Measurements from ENCODE around the gene ENOX2. TPM values are rescaled to one million over a fixed set of nuclear protein-coding genes. Genes with fewer than 3 reads are reported as not detected.

The ENOX2 gene
- polyA plus RNA-seq, 1 donor from 2014 or later: 19.1 TPM

- Mint-ChIP-seq H3K27me3 (no peaks in the 10 kb centered on the region), H3K36me3 (peaks cover 2% of the 10 kb centered on the region), H3K4me1 (no peaks in the 10 kb centered on the region), H3K27ac (no peak overlapping the region), H3K9me3 (no peaks in the 10 kb centered on the region), H3K4me3 (no peak overlapping the region)
Observed at GRCh38 chrX:130637591-130637990, 265.4 kb downstream of the ENOX2 start.

- no peak overlapping the region for H3K4me3 Mint-ChIP-seq
- H3K4me1 Mint-ChIP-seq: no peaks in the 10 kb centered on the region
- no peaks in the 10 kb centered on the region for H3K27me3 Mint-ChIP-seq
- H3K27ac Mint-ChIP-seq: no peak overlapping the region
- no peaks in the 10 kb centered on the region for H3K9me3 Mint-ChIP-seq
- H3K36me3 Mint-ChIP-seq: no peaks in the 10 kb centered on the region
Observed at GRCh38 chrX:130636277-130636676, 266.7 kb downstream of the ENOX2 start.

GRCh38 chrX:130631011-130631410, 272.0 kb downstream of the ENOX2 start:
- H3K27me3 Mint-ChIP-seq: no peaks in the 10 kb centered on the region
- H3K4me3 Mint-ChIP-seq: no peak overlapping the region
- H3K36me3 Mint-ChIP-seq: no peaks in the 10 kb centered on the region
- no peaks in the 10 kb centered on the region for H3K9me3 Mint-ChIP-seq
- no peaks in the 10 kb centered on the region for H3K4me1 Mint-ChIP-seq
- H3K27ac Mint-ChIP-seq: no peak overlapping the region

GRCh38 chrX:130628516-130628915, 274.5 kb downstream of the ENOX2 start:
- Mint-ChIP-seq H3K9me3 (no peaks in the 10 kb centered on the region), H3K27me3 (no peaks in the 10 kb centered on the region), H3K27ac (no peak overlapping the region), H3K4me1 (no peaks in the 10 kb centered on the region), H3K4me3 (no peak overlapping the region), H3K36me3 (peaks cover 3% of the 10 kb centered on the region)

- peaks cover 1% of the 10 kb centered on the region for H3K27me3 Mint-ChIP-seq
- H3K9me3 Mint-ChIP-seq: no peaks in the 10 kb centered on the region
- no peaks in the 10 kb centered on the region for H3K4me1 Mint-ChIP-seq
- no peak overlapping the region for H3K27ac Mint-ChIP-seq
- no peak overlapping the region for H3K4me3 Mint-ChIP-seq
- H3K36me3 Mint-ChIP-seq: peaks cover 3% of the 10 kb centered on the region
Observed at GRCh38 chrX:130626521-130626920, 276.5 kb downstream of the ENOX2 start.

GRCh38 chrX:130625386-130625785, 277.6 kb downstream of the ENOX2 start:
- H3K36me3 Mint-ChIP-seq: peaks cover 3% of the 10 kb centered on the region
- peaks cover 1% of the 10 kb centered on the region for H3K27me3 Mint-ChIP-seq
- H3K4me1 Mint-ChIP-seq: no peaks in the 10 kb centered on the region
- no peak overlapping the region for H3K27ac Mint-ChIP-seq
- H3K9me3 Mint-ChIP-seq: no peaks in the 10 kb centered on the region
- no peak overlapping the region for H3K4me3 Mint-ChIP-seq

- Mint-ChIP-seq H3K4me3 (no peak overlapping the region), H3K4me1 (no peaks in the 10 kb centered on the region), H3K36me3 (peaks cover 3% of the 10 kb centered on the region), H3K9me3 (no peaks in the 10 kb centered on the region), H3K27ac (no peak overlapping the region), H3K27me3 (peaks cover 1% of the 10 kb centered on the region)
Observed at GRCh38 chrX:130623518-130623917, 279.5 kb downstream of the ENOX2 start.

GRCh38 chrX:130615941-130616340, 287.1 kb downstream of the ENOX2 start:
- Mint-ChIP-seq H3K4me1 (no peaks in the 10 kb centered on the region), H3K9me3 (peaks cover 0 to 4% (median 0%) of the 10 kb centered on the region in 3 donors), H3K4me3 (no peak overlapping the region), H3K27me3 (peaks cover 2% of the 10 kb centered on the region), H3K27ac (no peak overlapping the region), H3K36me3 (no peaks in the 10 kb centered on the region)

GRCh38 chrX:130607431-130607830, 295.6 kb downstream of the ENOX2 start:
- Mint-ChIP-seq H3K4me1 (no peaks in the 10 kb centered on the region), H3K27me3 (peaks cover 6% of the 10 kb centered on the region), H3K27ac (no peak overlapping the region), H3K4me3 (no peak overlapping the region), H3K9me3 (no peaks in the 10 kb centered on the region), H3K36me3 (no peaks in the 10 kb centered on the region)

- Mint-ChIP-seq H3K9me3 (no peaks in the 10 kb centered on the region), H3K27me3 (peaks cover 4% of the 10 kb centered on the region), H3K4me3 (no peak overlapping the region), H3K36me3 (no peaks in the 10 kb centered on the region), H3K4me1 (no peaks in the 10 kb centered on the region), H3K27ac (no peak overlapping the region)
Observed at GRCh38 chrX:130606425-130606824, 296.6 kb downstream of the ENOX2 start.

- Mint-ChIP-seq H3K27ac (no peak overlapping the region), H3K4me3 (no peak overlapping the region), H3K9me3 (no peaks in the 10 kb centered on the region), H3K4me1 (no peaks in the 10 kb centered on the region), H3K36me3 (no peaks in the 10 kb centered on the region), H3K27me3 (peaks cover 4% of the 10 kb centered on the region)
Observed at GRCh38 chrX:130604882-130605281, 298.1 kb downstream of the ENOX2 start.

- no peaks in the 10 kb centered on the region for H3K36me3 Mint-ChIP-seq
- H3K4me1 Mint-ChIP-seq: no peaks in the 10 kb centered on the region
- H3K4me3 Mint-ChIP-seq: no peak overlapping the region
- H3K27me3 Mint-ChIP-seq: no peaks in the 10 kb centered on the region
- no peak overlapping the region for H3K27ac Mint-ChIP-seq
- H3K9me3 Mint-ChIP-seq: peaks cover 0 to 2% (median 1%) of the 10 kb centered on the region in 3 donors
Observed at GRCh38 chrX:130594453-130594916, 308.5 kb downstream of the ENOX2 start.

GRCh38 chrX:130593911-130594310, 309.1 kb downstream of the ENOX2 start:
- no peaks in the 10 kb centered on the region for H3K36me3 Mint-ChIP-seq
- no peaks in the 10 kb centered on the region for H3K27me3 Mint-ChIP-seq
- no peak overlapping the region for H3K4me3 Mint-ChIP-seq
- no peak overlapping the region for H3K27ac Mint-ChIP-seq
- H3K9me3 Mint-ChIP-seq: peaks cover 0 to 2% (median 1%) of the 10 kb centered on the region in 3 donors
- H3K4me1 Mint-ChIP-seq: no peaks in the 10 kb centered on the region

GRCh38 chrX:130592204-130592603, 310.8 kb downstream of the ENOX2 start:
- H3K36me3 Mint-ChIP-seq: no peaks in the 10 kb centered on the region
- H3K27ac Mint-ChIP-seq: no peak overlapping the region
- H3K4me1 Mint-ChIP-seq: no peaks in the 10 kb centered on the region
- no peaks in the 10 kb centered on the region for H3K9me3 Mint-ChIP-seq
- H3K4me3 Mint-ChIP-seq: no peak overlapping the region
- no peaks in the 10 kb centered on the region for H3K27me3 Mint-ChIP-seq

- Mint-ChIP-seq H3K4me1 (peaks cover 0 to 6% (median 2%) of the 10 kb centered on the region in 3 donors), H3K27me3 (peaks cover 11% of the 10 kb centered on the region)
Observed at GRCh38 chrX:130578906-130579305, 324.1 kb downstream of the ENOX2 start.

GRCh38 chrX:130577431-130577830, 325.6 kb downstream of the ENOX2 start:
- Mint-ChIP-seq H3K27me3 (peaks cover 9% of the 10 kb centered on the region), H3K4me3 (no peak overlapping the region), H3K27ac (no peak overlapping the region), H3K4me1 (peaks cover 0 to 6% (median 2%) of the 10 kb centered on the region in 3 donors), H3K36me3 (peaks cover 1% of the 10 kb centered on the region), H3K9me3 (no peaks in the 10 kb centered on the region)

More at GRCh38 chrX:130578906-130579305, 324.1 kb downstream of the ENOX2 start:
- Mint-ChIP-seq H3K36me3 (peaks cover 1% of the 10 kb centered on the region), H3K4me3 (no peak overlapping the region), H3K27ac (no peak overlapping the region), H3K9me3 (no peaks in the 10 kb centered on the region)

Measured in IgD-negative memory B cell (primary cell).